GM21723 (cell line): ENCODE results near the gene VSIG10.
A peak's percentile ranks its signal among the peaks of the same experiment; 100 is the strongest.
"Not testable (repeated sequence)": the region's sequence is repeated elsewhere in the genome, so short reads cannot be mapped to it uniquely, and the experiment has no call there.

Experiments used
- ATAC-seq: cut with Tn5 transposase; IDR thresholded peaks from one replicate; pipeline ENCODE4 v1.9.1; 2021; ENCODE audit warnings: mild to moderate bottlenecking, moderate library complexity; ENCODE audit not compliant: unreplicated experiment

Gene VSIG10, protein sequence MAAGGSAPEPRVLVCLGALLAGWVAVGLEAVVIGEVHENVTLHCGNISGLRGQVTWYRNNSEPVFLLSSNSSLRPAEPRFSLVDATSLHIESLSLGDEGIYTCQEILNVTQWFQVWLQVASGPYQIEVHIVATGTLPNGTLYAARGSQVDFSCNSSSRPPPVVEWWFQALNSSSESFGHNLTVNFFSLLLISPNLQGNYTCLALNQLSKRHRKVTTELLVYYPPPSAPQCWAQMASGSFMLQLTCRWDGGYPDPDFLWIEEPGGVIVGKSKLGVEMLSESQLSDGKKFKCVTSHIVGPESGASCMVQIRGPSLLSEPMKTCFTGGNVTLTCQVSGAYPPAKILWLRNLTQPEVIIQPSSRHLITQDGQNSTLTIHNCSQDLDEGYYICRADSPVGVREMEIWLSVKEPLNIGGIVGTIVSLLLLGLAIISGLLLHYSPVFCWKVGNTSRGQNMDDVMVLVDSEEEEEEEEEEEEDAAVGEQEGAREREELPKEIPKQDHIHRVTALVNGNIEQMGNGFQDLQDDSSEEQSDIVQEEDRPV

DNA sequence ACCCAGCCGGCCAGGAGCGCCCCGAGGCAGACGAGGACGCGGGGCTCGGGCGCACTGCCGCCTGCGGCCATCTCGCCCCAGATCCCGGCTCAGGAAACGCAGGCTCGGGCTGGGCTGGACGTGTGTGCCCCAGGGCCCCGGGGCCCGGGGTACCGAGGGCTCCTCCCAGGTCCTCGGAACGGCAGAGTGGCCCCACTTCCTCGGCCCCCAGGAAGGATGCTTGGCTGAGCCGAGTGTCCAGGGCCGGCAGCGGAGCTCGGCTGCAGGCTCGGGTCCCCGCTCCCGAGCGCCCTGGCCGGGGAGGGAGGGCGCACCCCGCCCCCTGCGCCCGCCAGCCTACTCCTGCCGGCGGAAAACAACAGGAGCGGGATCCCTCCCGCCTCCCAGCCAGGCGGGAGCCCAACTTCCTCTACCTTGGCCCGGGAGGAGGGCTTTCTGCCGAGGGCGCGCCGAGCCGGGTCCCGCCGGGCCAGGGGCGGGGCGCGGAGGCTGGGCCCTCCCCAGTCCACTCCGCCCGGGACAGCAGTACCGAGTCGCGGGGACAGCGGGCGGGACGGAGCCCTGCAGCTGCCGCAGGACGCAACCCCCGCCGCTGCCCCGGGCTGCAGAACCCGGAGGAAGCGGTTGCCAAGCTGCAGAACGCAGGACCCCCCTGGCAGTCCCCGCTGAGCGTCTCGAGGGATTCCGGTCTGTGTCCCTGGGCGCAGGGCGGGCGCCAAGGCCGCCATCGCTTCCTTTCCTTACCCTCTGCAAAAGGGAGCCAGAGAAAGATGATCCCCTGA, at the start of gene VSIG10:
Gene VSIG10, minus strand, starts transcription at position 411 of the 782 bp plus-strand sequence. Its CDS starts 340 bp downstream, at position 71.
- no peak for ATAC-seq

DNA sequence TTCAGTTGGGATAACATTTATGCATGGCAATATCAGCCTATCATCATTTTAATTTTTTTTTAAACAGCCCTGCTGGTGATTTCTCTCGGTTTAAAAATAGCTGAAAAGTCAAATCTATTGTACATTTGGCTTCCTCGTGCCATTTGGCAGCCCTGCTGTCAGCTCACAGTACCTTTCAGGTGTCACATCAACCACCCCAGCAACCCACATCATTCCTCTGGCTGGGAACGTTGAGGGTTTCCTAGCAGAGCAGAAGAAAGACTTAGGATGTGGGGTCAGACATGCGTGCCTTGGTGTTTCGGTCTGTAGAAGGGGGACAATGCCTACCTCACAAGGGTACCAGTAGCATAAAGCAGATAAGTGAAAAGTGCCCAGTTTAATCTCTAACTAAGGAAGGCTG, 47.9 kb upstream of the VSIG10 start:
- ATAC-seq, result no peak

DNA sequence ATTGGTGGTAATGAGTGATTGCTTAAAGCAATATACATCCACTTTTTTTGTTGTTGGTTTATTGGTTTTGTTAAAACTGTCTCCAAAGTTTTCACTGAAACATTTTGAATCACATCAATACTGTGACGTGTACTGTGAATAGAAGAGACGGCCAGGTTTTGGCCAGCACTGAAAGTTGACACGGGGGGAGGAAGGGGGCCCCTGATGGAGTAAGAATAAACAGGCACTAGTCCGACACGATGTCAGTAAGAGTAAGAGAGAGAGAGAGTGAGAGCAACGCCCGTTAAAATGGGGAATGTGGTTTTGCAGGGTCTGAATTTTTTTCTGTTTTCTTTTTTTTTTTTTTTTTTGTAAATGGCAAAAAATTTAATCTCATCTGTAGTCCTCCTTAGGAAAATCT, 46.8 kb upstream of the VSIG10 start:
- no peak for ATAC-seq

DNA sequence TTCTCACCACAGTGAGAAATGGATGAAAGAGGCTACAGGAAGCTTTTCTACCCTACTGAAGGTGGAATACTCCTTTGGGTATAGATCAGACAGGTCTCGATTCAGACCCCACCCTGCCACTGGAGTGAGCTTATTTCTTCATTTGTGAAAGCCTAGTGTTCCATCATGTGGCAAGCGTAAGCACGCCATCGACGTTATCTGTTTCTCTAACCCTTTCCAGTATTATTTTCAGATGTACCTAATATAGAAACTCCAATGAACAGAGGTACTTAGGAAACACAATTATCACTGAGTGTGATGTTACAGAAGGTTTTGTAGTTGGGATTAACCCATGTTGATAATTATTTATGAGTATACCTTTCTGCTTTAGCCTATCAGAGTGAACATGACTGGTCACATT, 44.5 kb upstream of the VSIG10 start:
- ATAC-seq, result no peak

DNA sequence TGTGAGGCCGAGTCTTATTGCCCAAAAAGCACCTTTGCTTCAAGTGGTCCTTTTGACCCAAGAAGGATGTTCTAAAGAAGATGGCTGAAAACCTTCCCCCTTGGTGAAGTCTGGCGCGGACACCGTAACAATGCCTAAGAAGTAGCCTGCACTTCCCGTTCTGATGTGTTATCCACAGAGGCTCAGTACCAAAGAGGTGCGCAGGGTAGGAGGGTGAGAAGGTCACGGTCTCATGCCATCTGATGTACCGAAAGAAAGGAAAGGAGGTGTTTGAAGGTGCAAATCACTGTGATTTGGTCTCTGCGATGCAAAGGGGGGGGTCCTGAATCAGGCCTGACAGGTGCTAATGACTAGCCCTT, 42.0 kb upstream of the VSIG10 start:
- ATAC-seq, result no peak

DNA sequence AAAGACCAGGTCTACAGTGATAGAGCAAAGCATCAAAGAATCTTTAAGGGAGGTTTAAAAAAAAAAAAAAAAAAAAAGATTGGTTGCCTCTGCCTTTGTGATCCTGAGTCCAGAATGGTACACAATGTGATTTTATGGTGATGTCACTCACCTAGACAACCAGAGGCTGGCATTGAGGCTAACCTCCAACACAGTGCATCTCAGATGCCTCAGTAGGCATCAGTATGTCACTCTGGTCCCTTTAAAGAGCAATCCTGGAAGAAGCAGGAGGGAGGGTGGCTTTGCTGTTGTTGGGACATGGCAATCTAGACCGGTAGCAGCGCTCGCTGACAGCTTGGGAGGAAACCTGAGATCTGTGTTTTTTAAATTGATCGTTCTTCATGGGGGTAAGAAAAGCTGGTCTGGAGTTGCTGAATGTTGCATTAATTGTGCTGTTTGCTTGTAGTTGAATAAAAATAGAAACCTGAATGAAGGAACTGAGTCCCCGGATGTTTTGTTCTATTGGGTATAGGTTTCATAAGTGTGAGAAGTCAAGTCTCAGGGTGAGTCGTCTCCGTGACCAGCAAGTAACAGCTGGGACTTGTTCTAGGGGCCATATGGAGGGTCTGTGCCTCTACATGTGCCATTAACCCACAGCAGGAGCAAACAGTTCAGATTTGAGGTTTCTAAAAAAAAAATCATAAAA, 41.4 kb upstream of the VSIG10 start:
- ATAC-seq, result peak; percentile 74

DNA sequence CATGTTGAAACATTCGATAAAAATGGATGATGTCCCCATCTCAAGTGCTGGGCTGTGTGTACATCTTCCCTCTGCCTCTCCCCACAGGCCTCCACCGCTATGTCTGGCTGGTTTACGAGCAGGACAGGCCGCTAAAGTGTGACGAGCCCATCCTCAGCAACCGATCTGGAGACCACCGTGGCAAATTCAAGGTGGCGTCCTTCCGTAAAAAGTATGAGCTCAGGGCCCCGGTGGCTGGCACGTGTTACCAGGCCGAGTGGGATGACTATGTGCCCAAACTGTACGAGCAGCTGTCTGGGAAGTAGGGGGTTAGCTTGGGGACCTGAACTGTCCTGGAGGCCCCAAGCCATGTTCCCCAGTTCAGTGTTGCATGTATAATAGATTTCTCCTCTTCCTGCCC, 40.7 kb upstream of the VSIG10 start:
- ATAC-seq, result no peak

DNA sequence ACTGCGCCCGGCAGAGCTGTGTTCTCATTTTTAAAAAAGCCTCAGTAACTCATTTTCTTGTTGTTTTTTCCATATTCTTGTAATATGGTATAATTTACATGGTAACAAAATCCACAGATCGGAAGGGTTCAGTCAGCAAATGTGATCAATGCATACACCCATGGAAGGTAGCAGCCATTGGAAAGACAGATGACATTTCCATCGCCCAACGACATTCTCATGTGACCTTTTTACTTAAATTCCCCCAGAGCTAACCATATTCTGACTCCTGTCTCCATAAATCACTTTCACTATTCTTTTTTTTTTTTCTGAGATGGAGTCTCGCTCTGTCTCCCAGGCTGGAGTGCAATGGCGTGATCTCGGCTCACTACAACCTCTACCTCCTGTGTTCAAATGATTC, 37.0 kb upstream of the VSIG10 start:
- no peak for ATAC-seq

DNA sequence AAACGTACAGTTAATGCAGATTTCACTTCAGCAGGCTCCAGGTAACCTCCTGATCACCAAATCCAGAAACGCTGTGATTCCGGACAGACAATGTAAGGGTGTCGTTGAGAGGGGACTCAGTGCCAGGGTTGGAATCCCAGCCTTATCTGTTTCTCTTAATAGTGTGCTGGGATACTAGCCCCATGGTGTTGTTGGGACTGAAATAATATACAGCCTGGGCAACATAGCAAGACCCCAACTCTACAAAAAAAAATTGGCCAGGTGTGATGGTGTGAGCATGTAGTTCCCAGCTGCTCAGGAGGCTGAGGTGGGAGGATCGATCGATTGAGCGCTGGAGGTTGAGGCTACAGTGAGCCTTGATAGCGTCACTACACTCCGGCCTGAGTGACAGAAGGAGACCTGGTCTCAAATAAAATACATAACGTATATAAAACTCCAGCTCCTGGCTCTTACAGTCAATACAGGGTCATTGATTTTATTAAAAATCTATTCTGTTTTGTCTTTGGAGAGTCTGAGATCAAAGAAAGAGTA, 33.4 kb upstream of the VSIG10 start:
- no peak for ATAC-seq

DNA sequence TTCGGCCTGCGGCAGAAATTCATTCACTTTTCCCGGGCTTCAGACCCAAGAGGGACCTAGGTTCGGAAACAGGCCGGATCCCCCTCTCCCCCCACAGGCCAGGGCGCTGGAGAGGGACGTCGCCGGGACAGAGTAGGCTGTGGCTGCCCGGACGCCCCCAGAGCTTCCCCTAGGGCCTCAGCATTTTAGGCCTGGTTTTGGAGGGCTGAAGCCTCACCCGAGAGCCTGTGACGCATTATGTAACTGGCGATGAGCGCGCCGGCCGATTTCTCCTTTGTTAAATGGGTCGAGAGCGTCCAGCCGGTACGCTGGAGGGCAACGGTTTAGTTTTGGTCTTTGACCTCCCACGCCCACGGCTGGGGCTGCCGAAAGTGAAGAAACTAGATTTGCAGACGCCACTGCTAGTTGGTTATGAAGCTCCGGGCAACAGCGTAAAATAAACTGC, 32.8 kb upstream of the VSIG10 start:
- peak; percentile 50 for ATAC-seq

DNA sequence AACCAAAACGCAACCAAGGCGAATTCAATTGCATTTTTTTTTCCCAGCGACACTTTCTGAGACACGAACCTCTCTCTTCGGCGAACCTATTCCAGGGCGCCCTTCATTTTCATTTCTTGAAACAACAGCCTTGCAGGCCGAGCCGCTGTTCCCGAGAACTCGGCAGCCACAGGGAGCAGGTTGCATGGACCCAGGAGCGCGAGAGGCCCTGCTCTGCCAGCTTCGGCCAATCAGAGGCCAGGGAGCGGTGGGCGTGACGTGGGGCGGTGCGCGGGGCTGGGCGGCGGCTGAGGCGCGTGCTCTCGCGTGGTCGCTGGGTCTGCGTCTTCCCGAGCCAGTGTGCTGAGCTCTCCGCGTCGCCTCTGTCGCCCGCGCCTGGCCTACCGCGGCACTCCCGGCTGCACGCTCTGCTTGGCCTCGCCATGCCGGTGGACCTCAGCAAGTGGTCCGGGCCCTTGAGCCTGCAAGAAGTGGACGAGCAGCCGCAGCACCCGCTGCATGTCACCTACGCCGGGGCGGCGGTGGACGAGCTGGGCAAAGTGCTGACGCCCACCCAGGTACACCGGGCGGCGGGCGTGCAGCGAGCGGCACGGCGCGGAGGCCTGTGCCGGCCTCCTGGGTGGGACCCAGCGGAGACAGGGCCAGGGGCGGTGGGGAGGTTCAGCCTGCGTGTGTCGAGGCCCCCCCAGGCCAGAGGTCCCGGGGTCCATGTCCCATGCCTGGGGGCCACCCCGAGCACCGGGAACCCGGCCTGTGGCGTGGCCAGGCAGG, 32.2 kb upstream of the VSIG10 start, which contains the start of gene PEBP1:
Gene PEBP1, plus strand, starts transcription at position 337 of the 771 bp plus-strand sequence. Its CDS starts 86 bp downstream, at position 423.
- ATAC-seq, result peak; percentile 97

DNA sequence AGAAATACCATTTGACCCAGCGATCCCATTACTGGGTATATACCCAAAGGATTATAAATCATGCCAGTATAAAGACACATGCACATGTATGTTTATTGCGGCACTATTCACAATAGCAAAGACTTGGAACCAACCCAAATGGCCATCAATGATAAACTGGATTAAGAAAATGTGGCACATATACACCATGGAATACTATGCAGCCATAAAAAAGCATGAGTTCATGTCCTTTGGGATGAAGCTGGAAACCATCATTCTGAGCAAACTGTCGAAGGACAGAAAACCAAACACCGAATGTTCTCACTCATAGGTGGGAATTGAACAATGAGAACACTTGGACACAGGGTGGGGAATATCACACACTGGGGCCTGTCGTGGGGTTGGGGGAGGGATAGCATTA, 25.6 kb upstream of the VSIG10 start:
- not testable (repeated sequence) for ATAC-seq

DNA sequence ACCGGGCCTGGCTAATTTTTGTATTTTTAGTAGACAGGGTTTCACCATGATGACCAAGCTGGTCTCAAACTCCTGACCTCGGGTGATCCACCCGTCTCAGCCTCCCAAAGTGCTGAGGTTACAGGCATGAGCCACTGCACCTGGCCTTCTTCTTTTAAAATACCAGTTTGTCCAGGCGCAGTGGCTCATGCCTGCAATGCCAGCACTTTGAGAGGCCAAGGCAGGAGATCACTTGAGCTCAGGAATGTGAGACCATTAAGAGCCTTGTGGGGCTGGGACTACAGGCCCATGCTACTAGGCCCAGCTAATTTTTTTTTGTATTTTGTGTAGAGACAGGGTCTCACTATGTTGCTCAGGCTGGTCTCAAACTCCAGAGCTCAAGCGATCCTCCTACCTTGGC, 24.1 kb upstream of the VSIG10 start:
- ATAC-seq, result no peak

DNA sequence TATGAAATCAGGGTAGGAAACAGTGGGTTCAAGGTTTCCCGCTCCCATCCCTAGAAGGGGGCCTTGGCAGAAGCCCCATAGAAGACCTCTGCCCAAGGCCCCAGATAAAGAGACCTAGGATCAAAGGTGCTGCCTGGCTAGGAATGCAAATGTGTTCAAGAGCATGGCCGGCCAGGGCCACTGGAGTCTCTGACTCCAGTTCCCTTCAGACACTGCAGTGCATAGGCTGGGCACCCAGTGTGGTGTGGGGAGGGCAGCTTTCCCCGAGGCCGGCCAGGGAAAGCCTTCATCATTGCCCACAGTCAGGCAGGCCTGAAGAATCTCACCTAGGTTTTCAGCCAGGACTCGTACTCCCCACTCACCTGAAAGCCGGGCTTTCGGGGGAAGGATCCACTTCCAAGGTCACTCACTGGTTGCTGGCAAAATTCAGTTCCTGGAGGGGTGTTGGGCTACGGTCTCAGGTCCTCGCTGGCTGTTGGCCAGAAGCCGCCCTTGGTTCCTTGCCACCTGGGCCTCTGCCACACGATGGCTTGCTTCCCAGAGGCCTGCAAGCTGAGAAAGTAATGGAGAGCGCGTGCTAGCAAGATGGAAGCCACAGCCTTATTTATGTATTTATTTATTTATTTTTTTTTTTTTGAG, 22.4 kb upstream of the VSIG10 start:
- no peak for ATAC-seq

DNA sequence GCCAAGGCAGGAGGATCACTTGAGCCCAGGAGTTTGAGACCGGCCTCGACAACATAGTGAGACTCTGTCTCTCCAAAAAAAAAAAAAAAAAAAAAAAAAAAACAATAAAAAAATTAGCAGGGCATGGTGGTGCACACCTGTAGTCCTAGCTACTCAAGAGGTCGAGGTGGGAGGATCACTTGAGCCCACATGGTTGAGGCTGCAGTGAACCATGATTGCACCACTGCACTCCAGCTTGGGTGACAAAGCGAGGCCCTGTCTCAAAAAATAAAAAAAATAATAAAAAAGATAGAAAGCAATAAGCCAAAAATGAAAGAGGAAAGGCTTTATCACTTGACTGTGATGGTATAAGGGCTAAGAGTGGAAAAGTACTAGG, 21.9 kb upstream of the VSIG10 start:
- no peak for ATAC-seq

DNA sequence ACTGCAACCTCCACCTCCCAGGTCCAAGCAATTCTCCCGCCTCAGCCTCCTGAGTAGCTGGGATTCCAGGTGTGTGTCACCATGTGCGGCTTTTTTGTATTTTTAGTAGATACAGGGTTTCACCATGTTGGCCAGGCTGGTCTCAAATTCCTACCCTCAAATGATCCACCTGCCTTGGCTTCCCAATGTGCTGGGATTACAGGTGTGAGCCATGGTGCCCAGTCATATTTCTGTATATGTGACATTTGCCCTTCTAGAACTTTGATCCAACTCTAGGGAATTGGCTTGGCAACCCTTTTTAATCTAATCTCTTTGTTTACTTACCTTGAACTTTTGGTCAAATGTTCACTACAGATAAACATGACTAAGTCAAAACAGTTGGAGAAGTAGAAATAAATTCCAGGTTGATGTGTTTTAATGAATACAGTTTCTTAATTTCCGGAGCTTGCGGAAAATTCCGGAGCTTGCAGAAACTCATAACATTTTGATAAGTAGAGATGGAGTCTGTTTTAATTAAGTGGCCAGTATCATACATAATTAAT, 20.6 kb upstream of the VSIG10 start:
- no peak for ATAC-seq

DNA sequence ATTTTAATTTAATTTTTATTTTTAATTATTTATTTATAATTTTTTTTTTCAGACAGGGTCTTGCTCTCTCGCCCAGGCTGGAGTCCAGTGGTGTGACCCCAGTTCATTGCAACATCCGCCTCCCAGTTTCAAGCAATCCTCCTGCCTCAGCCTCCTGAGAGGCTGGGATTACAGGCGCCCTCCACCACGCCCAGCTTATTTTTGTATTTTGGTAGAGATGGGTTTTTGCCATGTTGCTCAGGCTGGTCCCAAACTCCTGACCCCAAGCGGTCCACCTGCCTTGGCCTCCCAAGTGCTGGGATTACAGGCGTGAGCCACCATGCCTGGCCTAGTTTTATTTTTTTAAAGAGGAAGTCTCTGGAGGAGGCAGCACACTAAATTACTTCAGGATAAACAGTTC, 18.5 kb upstream of the VSIG10 start:
- ATAC-seq, result no peak

DNA sequence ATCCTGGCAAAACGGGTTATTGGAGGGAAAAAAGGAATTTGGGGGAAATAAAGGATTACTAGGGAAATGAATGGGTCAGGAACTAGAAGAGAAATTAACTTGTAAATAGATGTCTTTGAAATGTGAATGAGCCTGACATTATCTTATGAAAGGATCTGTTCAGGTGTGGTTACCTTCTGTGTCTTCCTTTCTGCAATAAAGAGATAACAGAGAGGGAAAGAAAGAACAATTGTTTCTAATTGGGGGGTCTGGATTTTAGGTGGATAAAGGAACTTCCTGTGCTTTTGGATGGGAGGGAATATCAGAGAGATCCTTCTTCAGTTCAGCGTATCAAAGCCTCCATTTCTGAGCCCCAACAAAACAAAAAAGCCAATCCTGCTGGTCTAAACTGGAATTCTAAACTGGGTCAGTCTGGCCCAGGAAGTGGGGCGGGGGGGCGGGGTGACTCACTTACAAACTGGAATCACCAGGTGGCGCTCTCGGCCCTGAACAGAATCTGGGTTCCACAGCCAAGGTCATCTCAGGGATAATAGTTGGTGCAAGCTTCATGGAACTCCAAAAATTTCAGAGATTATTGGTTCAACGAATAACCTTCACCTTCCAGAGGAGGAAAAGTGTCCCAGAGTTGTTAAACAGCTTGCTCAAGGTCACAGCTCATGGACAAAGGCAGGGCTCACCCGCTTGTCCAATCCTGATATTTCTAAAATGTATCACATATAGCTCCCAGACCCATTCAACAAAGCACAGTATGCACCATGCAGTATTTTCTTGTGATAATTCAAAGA, 17.0 kb upstream of the VSIG10 start:
- ATAC-seq, result peak; percentile 69

DNA sequence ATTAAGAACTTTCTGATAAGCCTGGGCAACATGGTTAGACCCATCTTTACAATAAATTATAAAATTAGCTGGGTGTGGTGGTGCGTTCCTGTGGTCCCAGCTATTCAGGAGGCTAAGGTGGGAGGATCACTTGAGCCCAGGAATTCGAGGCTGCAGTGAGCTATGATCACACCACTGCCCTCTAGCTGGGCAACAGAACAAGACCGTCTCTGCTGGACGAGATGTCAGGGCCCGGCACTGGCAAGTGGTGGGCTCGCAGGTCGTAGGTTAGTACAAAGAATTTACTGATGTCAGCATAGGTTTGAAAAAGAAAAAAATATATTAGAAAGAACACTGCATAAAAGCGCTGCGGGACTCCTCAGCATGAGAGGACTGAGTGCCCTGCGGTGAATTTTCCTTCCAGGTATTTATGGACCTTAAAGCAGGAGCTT, 15.7 kb upstream of the VSIG10 start:
- no peak for ATAC-seq
